LNCAP (cell line): ENCODE data around the gene PPP4R1.

Experiments
- CTCF ChIP-seq: fragments of 450-650 bp; IDR thresholded peaks from 2 replicates; pipeline ENCODE4 v1.5.1; 2017; ENCODE audit warnings: mild to moderate bottlenecking

PPP4R1 gene

DNA sequence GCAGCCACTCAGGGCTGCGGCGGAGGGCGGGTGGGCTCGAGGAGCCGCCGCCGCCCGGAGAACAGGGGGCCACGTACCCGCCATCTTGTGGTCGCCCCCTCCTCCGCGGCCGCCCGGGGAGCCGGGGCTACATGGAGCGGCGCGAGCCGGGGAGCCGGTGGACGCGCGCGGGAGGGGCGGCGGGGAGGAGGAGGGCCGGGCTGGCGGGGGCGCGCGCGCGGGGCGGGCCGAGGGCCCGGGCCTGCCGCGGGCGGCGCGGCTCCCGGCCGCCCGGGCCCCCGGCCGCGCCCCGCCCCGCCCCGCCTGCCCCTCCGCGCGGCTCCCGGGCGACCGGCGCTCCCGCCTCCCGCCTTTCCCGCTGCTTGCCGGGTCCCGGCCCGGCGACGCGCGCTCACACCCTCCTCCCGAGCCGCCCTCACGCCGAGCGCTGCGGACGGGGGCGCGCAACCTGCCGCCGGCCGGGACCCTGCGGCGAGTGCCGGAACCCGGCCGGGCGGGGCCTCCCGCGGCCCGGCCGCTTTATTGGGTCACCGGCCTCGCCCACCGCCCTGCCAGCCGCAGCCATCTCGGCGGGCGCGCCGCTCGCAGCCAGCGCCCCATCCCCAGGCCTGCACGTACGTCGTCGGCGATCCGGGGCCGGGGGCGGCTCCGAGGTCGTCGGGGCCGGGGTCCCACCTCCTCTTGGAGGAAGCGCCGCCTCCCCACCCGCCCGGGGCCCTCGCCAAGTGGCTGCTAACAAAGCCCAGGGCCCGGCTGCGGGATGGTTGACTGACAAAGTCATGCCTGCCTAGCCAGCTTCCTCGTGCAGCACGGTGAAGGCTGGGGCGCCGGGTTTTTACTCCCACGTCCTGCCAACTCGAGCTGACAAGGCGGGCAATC lies at the start of gene PPP4R1:
TSS of gene PPP4R1 (minus strand) at position 159 of the 879 bp plus-strand sequence. CDS start at position 84, 75 bp downstream.
- no peak for TF ChIP-seq CTCF

- no peak for TF ChIP-seq CTCF
Measured at GRCh38 chr18:9663377-9663776, 49.0 kb upstream of the PPP4R1 start.

- TF ChIP-seq CTCF: no peak
Measured at GRCh38 chr18:9661564-9661963, 47.2 kb upstream of the PPP4R1 start.

GRCh38 chr18:9659499-9660375 lies 45.4 kb upstream of the PPP4R1 start:
- TF ChIP-seq CTCF: no peak

DNA sequence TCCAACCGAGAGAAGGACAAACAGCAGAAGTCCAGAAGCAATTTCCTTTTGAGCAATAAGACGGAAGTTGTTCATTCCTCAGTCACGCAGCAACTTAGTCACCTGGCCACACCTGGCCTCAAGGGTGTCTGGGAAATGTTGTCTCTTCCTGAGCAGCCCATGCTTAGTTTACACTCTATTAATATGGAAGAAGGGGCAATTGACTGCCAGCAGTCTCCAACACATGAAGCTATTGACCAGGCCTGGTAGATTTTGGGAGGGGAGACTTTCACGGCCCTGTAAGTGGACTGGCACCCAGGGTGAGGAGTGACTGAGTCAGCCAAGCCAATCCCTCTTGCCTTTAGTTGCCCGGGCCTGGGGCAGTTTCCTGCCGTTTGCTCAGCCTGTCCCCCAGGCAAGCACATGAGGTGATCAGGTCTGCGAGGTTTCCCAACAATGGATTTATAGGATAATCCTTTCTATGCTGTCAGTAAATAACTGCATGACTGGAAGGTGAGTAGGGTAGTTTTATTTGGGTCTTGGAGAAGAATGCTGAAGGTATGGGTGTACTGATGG lies 43.8 kb upstream of the PPP4R1 start:
- TF ChIP-seq CTCF: no peak

DNA sequence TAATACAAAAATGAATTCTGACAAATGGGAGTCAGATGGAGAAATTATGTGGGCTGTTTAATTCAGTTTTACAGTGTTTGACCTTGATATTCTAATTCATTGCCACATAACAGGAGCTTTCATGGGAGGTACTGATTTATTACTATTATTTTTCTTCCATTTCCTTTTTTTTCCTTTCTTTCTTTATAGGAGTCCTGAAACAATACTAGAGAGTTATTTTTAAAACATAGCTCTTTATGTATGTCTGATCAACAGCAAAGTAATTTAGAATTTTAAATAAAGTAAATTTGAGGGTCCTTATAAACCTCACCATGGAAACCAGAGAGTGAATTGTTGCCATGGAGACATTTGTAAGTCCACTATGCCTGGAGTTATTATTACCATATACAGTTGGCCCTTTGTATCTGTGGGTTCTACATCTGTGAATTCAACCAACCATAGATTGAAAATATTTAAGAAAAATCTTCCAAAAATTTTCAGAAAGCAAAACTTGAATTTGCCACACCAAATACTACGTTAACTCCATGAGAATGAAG lies 40.9 kb upstream of the PPP4R1 start:
- TF ChIP-seq CTCF: no peak

DNA sequence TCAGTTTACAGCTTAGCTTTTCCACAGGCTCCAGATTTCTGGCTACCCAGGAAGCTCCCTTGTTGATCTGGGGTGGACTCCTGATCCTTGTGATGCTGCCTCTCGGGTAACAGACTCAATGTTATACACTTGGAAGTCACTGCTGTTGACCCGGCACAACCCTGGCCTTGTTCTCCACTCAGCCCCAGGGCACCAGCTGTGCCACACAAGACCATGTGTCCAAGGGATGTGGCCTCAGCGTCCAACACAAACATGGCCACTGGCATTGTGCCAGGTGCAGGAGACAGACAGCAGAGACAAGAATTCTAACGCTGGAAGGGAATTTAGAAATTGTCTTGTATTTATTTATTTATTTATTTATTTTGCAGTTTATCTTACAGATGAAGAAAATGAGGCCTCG lies 39.0 kb upstream of the PPP4R1 start:
- no peak for TF ChIP-seq CTCF
